Common myeloid progenitor, CD34-positive (primary cell): ENCODE data around the gene TBC1D4.

Source experiments
- CTCF ChIA-PET: fragments of 350-600 bp; sonication (Branson Sonifier 250); formaldehyde crosslinking; loops from one replicate; lab custom pipeline; 2021; ENCODE audit warnings: antibody characterized with exemption; lab: Charles Lee
- POLR2A ChIA-PET: fragments of 350-600 bp; sonication (Branson Sonifier 250); formaldehyde crosslinking; loops from one replicate; lab custom pipeline; 2021; ENCODE audit warnings: antibody characterized with exemption; lab: Charles Lee
- DNase-seq, 3 donors: peaks; one replicate each; pipeline versions ENCODE4 v3.0.0 to v3.0.0-alpha.2; 2013
- H3K27ac ChIP-seq, 2 experiments: 1 replicate in 1 of 2; 2 replicates in 1 of 2; pipeline ENCODE4 v1.7.0; 2013; ENCODE audit warnings: inconsistent platforms in 2 of 2, low read length in 2 of 2, mild to moderate bottlenecking in 2 of 2, low read depth in 1 of 2, moderate library complexity in 1 of 2; ENCODE audit not compliant: severe bottlenecking in 2 of 2, insufficient read depth in 1 of 2, poor library complexity in 1 of 2
- H3K27me3 ChIP-seq, 5 experiments: replicated peaks in 2 of 5; 1 replicate in 3 of 5; 2 replicates in 2 of 5; pipeline versions ENCODE4 v1.6.1 to v1.7.0; 2013; ENCODE audit warnings: low read length in 4 of 5, mild to moderate bottlenecking in 2 of 5, moderate library complexity in 2 of 5, inconsistent platforms in 1 of 5; ENCODE audit not compliant: insufficient read depth in 5 of 5, control insufficient read depth in 4 of 5
- H3K36me3 ChIP-seq, 4 experiments: 1 replicate in 2 of 4; 2 replicates in 2 of 4; pipeline versions ENCODE4 v1.6.1 to v1.7.0; 2013; ENCODE audit warnings: low read length in 3 of 4, control low read depth in 1 of 4, mild to moderate bottlenecking in 1 of 4; ENCODE audit not compliant: control insufficient read depth in 4 of 4, insufficient read depth in 4 of 4
- H3K4me1 ChIP-seq, 4 experiments: 1 replicate in 3 of 4; 2 replicates in 1 of 4; pipeline versions ENCODE4 v1.6.1 to v1.7.1; 2013; ENCODE audit warnings: low read length in 3 of 4, mild to moderate bottlenecking in 3 of 4, control low read depth in 1 of 4, inconsistent platforms in 1 of 4, moderate library complexity in 1 of 4; ENCODE audit not compliant: control insufficient read depth in 4 of 4, insufficient read depth in 4 of 4; ENCODE audit errors: control extremely low read depth in 1 of 4
- H3K4me3 ChIP-seq, 7 experiments: 1 replicate in 4 of 7; 2 replicates in 3 of 7; pipeline versions ENCODE4 v1.5.1 to v1.7.0; 2013; ENCODE audit warnings: mild to moderate bottlenecking in 7 of 7, low read length in 6 of 7, moderate library complexity in 6 of 7, inconsistent platforms in 2 of 7, low read depth in 2 of 7, control low read depth in 1 of 7; ENCODE audit not compliant: insufficient read depth in 4 of 7, control insufficient read depth in 1 of 7; ENCODE audit errors: extremely low read depth in 1 of 7
- H3K9me3 ChIP-seq, 5 experiments: 1 replicate in 4 of 5; 2 replicates in 1 of 5; pipeline versions ENCODE4 v1.6.1 to v1.7.1; 2013; ENCODE audit warnings: low read length in 4 of 5, mild to moderate bottlenecking in 2 of 5, inconsistent platforms in 1 of 5, low read depth in 1 of 5, moderate library complexity in 1 of 5; ENCODE audit not compliant: control insufficient read depth in 4 of 5, insufficient read depth in 2 of 5; ENCODE audit errors: control extremely low read depth in 1 of 5
- WGBS: methylation state at CpG from one replicate; pipeline ENCODE4 v1.1.5; 2013; ENCODE audit not compliant: insufficient coverage; 5-methylcytosine and 5-hydroxymethylcytosine counted together

Gene TBC1D4

DNA sequence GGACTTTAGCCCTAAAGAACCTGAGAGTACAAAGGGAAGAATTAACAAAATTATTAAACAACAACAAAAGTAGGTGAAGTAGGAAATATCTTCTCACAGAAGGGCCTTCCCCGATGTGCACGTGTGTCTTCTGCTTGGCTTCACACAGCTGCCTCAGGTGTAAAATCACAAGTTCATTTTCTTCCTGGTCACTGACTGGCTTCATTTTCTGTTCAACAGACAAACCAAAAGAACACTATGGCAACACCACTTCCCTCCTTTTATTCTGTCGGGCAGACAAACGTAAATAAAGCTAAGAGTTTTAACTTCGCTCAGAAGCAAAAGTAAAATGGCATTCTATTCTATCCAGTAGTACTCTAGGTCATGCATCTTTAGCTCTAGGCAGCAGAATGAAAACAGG lies 140.9 kb downstream of the TBC1D4 start:
- no peaks in the 10 kb centered on the region for H3K27me3 ChIP-seq
- no peaks in the 10 kb centered on the region for H3K4me1 ChIP-seq
- ChIA-PET CTCF (interaction anchor here (1.4 kb wide), 1 partner anchor 10 kb away, joined by 4 read pairs; no protein-coding TSS in a partner anchor), POLR2A (no interaction called here)
- H3K4me3 ChIP-seq: no peak overlapping the region
- DNase-seq: no peak
- 100% methylated on average over 5 of the region's 5 CpGs for WGBS
- H3K27ac ChIP-seq: no peak overlapping the region
- no peaks in the 10 kb centered on the region for H3K9me3 ChIP-seq
- H3K36me3 ChIP-seq: peaks cover 0 to 3% (median 1%) of the 10 kb centered on the region in 4 experiments

DNA sequence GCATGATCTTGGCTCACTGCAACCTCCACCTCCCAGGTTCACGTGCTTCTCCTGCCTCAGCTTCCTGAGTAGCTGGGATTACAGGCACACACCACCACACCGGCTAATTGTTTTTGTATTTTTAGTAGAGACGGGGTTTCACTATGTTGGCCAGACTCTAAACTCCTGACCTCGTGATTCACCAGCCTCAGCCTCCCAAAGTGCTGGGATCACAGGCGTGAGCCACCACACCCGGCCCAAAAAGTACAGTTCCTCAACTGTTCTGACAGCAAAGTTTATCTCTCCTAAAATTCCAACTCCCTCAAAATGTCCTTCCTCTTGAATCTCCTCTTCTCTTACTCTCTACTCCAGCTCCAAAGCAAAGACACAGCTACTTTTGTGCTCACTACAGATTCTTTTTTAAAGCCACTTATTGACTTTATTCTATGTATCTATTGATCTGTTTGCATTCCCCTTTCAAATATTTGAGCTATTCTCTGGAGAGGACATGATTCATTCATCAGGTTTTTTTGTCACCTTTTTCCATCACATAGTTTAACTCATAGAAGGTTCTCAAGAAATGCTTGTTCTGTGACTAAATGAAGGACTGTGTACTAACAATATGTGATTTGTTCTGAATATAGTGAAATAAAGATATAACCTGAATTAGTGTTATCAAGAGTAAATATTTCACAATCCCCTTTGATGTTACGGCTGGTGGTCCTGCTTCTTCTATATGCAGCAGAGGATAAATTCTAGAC lies 142.2 kb downstream of the TBC1D4 start:
- Histone ChIP-seq H3K27me3 (no peaks in the 10 kb centered on the region), H3K27ac (no peak overlapping the region), H3K4me3 (no peak overlapping the region), H3K9me3 (peaks cover 0 to 3% (median 0%) of the 10 kb centered on the region in 5 experiments), H3K4me1 (no peaks in the 10 kb centered on the region), H3K36me3 (peaks cover 0 to 6% (median 3%) of the 10 kb centered on the region in 4 experiments)
- 100% methylated on average over 6 of the region's 7 CpGs for WGBS
- ChIA-PET POLR2A (no interaction called here), CTCF (interaction anchor here (1.0 to 1.4 kb wide), 2 partner anchors 9 to 13 kb away, joined by 3 to 4 read pairs; no protein-coding TSS in a partner anchor)
- no peak for DNase-seq

DNA sequence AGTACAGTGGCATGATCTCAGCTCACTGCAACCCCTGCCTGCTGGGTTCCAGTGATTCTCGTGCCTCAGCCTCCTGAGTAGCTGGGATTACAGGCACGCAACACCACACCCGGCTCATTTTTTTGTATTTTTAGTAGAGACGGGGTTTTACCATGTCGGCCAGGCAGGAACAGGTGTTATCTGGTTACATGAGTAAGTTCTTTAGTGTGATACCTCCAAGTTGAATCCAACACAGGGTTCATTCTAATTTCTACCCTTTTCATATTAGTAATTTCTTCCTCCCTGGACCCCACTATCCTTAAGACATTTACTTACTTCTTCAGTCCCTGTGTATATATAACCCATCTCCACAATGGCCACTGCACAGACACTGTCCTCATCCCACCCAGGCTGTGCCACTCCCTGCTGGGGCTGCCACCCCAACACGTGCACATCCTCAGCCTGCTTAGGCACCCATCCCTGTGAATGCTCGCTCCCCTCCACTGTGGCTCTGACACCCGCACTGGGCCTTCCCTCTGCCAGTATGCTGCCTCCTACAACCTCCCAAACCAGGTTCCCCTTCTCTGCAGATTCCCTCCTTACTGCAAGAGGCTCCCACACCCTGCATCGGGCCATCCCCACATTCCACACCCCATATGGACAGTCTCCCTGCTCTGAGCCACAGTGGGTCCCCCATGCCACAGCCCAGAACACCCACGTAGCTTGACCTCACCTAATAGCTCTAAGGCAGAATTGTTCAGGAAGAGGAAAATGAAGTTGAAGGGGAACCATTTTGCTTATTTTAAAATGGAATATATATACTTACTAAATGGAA lies 147.1 kb downstream of the TBC1D4 start:
- CTCF ChIA-PET: no interaction called here
- WGBS: 90% methylated on average over 6 of the region's 10 CpGs

DNA sequence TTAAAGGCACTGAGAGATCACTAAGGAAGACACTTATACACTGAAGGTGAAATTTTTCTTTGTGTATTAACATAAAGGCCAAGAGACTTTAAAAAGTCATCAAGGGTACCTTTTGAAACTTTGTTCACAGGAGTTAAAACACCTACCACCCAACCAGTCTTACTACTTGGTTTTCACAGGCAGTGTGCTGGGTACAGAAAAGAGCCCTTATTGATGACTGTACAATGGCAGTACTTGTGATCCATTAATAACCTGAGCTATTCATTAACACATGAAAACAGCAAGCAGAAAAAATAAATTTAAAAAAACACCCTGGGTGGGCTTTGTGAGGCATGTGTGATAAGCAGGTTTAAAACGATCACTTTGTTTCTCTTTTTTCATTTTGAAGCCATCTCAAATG lies 148.9 kb downstream of the TBC1D4 start:
- Histone ChIP-seq H3K4me3 (no peak overlapping the region), H3K27ac (no peak overlapping the region), H3K4me1 (no peaks in the 10 kb centered on the region), H3K36me3 (peaks cover 0 to 3% (median 3%) of the 10 kb centered on the region in 4 experiments), H3K9me3 (peaks cover 0 to 3% (median 0%) of the 10 kb centered on the region in 5 experiments), H3K27me3 (no peaks in the 10 kb centered on the region)
- ChIA-PET POLR2A (no interaction called here), CTCF (no interaction called here)
- no peak for DNase-seq
- WGBS: no CpG with 5 or more reads among the region's 1 CpG

More for the DNA sequence above, 147.1 kb downstream of the TBC1D4 start:
- no peaks in the 10 kb centered on the region for H3K4me1 ChIP-seq
- no peak for DNase-seq
- H3K27ac ChIP-seq: no peak overlapping the region
- peaks cover 0 to 3% (median 0%) of the 10 kb centered on the region in 5 experiments for H3K9me3 ChIP-seq
- no peak overlapping the region for H3K4me3 ChIP-seq
- peaks cover 0 to 3% (median 3%) of the 10 kb centered on the region in 4 experiments for H3K36me3 ChIP-seq
- no peaks in the 10 kb centered on the region for H3K27me3 ChIP-seq
- POLR2A ChIA-PET: no interaction called here

DNA sequence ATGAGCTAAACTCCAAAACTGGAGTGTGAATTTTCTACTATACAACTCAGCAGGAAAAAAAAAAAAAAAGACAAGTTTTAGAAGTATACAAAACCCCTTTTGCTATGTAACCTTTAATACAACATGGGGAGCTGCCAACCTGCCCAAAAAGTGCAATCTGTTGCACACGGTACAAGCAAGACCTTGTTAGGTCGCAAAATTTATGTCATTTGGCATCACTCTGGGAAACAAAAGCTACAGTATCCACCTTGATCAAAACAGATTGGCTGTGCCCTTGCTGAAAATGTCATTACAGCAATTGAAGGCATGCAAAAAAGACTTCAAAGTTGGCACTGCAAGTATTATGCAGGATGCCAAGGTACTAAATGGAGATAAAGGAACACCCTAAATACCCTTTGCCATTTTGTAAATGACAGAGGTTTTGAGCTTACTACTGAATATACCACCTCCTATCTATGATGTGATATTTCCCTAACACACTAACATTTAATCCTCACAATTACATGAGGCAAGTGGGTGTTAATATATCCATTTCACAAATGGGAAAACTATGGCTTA lies 150.1 kb downstream of the TBC1D4 start:
- H3K27me3 ChIP-seq: no peaks in the 10 kb centered on the region
- DNase-seq: no peak
- H3K9me3 ChIP-seq: peaks cover 0 to 3% (median 0%) of the 10 kb centered on the region in 5 experiments
- peaks cover 0 to 3% (median 3%) of the 10 kb centered on the region in 4 experiments for H3K36me3 ChIP-seq
- ChIA-PET POLR2A (interaction anchor here (0.6 kb wide), 1 partner anchor 13 kb away, joined by 8 read pairs; no protein-coding TSS in a partner anchor), CTCF (interaction anchor here (2.1 kb wide), 1 partner anchor 9 kb away, joined by 4 read pairs; no protein-coding TSS in a partner anchor)
- H3K4me1 ChIP-seq: peaks cover 6 to 10% (median 7%) of the 10 kb centered on the region in 4 experiments
- H3K4me3 ChIP-seq: no peak overlapping the region
- WGBS: 100% methylated on average over 2 of the region's 2 CpGs
- H3K27ac ChIP-seq: no peak overlapping the region

DNA sequence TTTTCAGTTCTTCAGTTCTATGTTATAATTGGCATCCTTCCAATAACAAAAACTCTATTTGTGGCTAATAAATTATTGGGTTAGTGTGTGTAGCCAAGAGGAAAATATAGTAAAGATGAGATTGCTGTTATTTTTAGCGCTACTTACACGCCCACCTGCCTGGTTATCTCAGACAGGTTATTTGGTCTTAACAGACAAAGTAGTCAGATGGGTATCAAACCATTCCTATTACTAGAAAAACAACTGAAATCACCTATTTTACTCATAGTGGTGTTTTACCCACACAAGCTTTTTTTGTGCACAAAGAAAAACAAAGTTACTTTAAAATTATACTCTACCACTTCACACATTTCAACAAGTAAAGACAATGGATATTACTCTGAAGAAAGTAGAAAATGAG lies 151.2 kb downstream of the TBC1D4 start:
- CTCF ChIA-PET: interaction anchor here (2.1 kb wide), 1 partner anchor 10 kb away, joined by 4 read pairs; no protein-coding TSS in a partner anchor
- DNase-seq: no peak

More for the DNA sequence above, 151.2 kb downstream of the TBC1D4 start:
- POLR2A ChIA-PET: interaction anchor here (0.6 kb wide), 1 partner anchor 268 kb away, joined by 3 read pairs; no protein-coding TSS in a partner anchor
- Histone ChIP-seq H3K4me1 (peaks cover 12 to 21% (median 15%) of the 10 kb centered on the region in 4 experiments), H3K27ac (no peak overlapping the region), H3K9me3 (peaks cover 0 to 3% (median 0%) of the 10 kb centered on the region in 5 experiments), H3K27me3 (no peaks in the 10 kb centered on the region), H3K36me3 (peaks cover 0 to 3% (median 1%) of the 10 kb centered on the region in 4 experiments), H3K4me3 (no peak overlapping the region)
- WGBS: no CpG with 5 or more reads among the region's 2 CpGs
